DND-41 (cell line): Measurements from ENCODE around the gene LACC1.

Experiments used
- ATAC-seq: fragments of 200-7000 bp; cut with Tn5 transposase; 3 replicates; pipeline ENCODE4 v1.9.1; 2021; ENCODE audit warnings: low read depth; ENCODE audit not compliant: insufficient read depth
- DNase-seq: peaks from one replicate; pipeline ENCODE4 v3.0.0-alpha.2; 2020
- H2AFZ ChIP-seq: 2 replicates; pipeline ENCODE4 v1.6.0; 2012; ENCODE audit warnings: low read depth, low read length
- H3K27ac ChIP-seq: 2 replicates; pipeline ENCODE4 v1.5.1; 2012; ENCODE audit warnings: low read length, inconsistent platforms
- H3K27me3 ChIP-seq: fragments of 200-600 bp; sonication (generic); 2 replicates; pipeline ENCODE4 v1.6.0; 2012; ENCODE audit warnings: low read length, mild to moderate bottlenecking, inconsistent platforms; ENCODE audit not compliant: insufficient read depth, poor library complexity
- H3K36me3 ChIP-seq: 2 replicates; pipeline ENCODE4 v1.5.1; 2012; ENCODE audit warnings: low read length, inconsistent platforms; ENCODE audit not compliant: insufficient read depth
- H3K4me1 ChIP-seq: 2 replicates; pipeline ENCODE4 v1.5.1; 2012; ENCODE audit warnings: mild to moderate bottlenecking, low read length; ENCODE audit not compliant: insufficient read depth
- H3K4me2 ChIP-seq: 2 replicates; pipeline ENCODE4 v1.6.0; 2012; ENCODE audit warnings: mild to moderate bottlenecking, moderate library complexity, low read length, inconsistent platforms; ENCODE audit not compliant: insufficient read depth
- H3K4me3 ChIP-seq, 2 experiments: fragments of 200-600 bp in 1 of 2; shearing (Covaris generic) in 1 of 2; 2 replicates each; pipeline ENCODE4 v1.5.1; 2012 to 2016; ENCODE audit warnings: inconsistent platforms in 2 of 2, low read length in 2 of 2, mild to moderate bottlenecking in 2 of 2, low read depth in 1 of 2, moderate library complexity in 1 of 2
- H3K79me2 ChIP-seq: 2 replicates; pipeline ENCODE4 v1.6.0; 2012; ENCODE audit warnings: low read length, inconsistent platforms; ENCODE audit not compliant: insufficient read depth
- H3K9ac ChIP-seq: 2 replicates; pipeline ENCODE4 v1.6.0; 2012; ENCODE audit warnings: low read depth, mild to moderate bottlenecking, inconsistent platforms, low read length, moderate library complexity
- H3K9me3 ChIP-seq: 2 replicates; pipeline ENCODE4 v1.5.1; 2012; ENCODE audit warnings: low read length, moderate library complexity, mild to moderate bottlenecking, inconsistent platforms; ENCODE audit not compliant: insufficient read depth, severe bottlenecking
- H4K20me1 ChIP-seq: 2 replicates; pipeline ENCODE4 v1.6.0; 2012; ENCODE audit warnings: low read length; ENCODE audit not compliant: insufficient read depth
- EZH2 ChIP-seq: IDR thresholded peaks from 3 replicates; pipeline ENCODE4 v1.6.1; 2012; ENCODE audit warnings: borderline replicate concordance, low read depth, mild to moderate bottlenecking, moderate library complexity, low read length, inconsistent platforms; ENCODE audit not compliant: severe bottlenecking
- TF ChIP-seq, protein P1 (sequence below): IDR thresholded peaks from 2 replicates; pipeline ENCODE4 v1.5.1; 2012; ENCODE audit warnings: borderline replicate concordance, low read length, moderate library complexity, mild to moderate bottlenecking; ENCODE audit not compliant: poor library complexity, severe bottlenecking; ENCODE audit errors: extremely low read depth

LACC1 gene

DNA sequence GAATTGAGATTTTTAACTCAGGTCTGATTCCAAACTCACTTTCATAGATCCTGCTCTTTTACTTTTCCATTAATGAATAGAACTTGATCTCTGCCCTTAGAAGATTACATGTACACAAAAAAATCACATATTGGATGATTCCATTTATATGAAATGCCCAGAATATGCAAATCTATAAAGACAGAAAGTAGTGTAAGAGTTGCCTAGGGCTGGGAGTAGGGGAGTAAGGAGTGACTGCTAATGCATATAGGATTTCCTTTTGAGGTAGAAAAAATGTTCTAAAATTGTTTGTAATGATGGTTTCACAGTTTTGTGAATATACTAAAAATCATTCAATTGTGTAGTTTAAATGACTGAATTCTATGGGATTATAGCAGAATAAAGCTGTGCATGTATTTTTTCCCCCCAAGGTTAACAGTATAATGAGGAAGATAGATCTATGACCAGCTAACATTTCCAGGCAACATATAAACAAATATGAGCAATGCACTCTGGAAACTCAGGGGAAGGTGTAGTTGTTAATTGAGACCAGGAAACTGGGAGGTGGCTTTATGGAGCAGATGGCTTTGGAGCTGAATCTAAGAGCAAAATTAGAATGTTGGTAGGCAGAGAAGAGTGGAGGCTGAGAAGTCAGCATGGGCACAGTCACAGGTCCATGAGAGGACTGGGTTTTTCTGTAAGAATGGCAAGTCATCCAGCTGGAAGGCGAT is 41.4 kb downstream of the LACC1 start:
- Histone ChIP-seq H3K27me3 (peaks cover 7% of the 10 kb centered on the region), H3K9ac (no peak overlapping the region), H3K4me1 (no peaks in the 10 kb centered on the region), H3K4me2 (no peak overlapping the region), H3K79me2 (no peaks in the 10 kb centered on the region), H3K36me3 (no peaks in the 10 kb centered on the region), H4K20me1 (no peaks in the 10 kb centered on the region), H3K27ac (no peak overlapping the region), H3K9me3 (no peaks in the 10 kb centered on the region), H3K4me3 (no peak overlapping the region), H2AFZ (no peak overlapping the region)
- DNase-seq, result no peak
- ATAC-seq, result no peak
- TF ChIP-seq EZH2, result no peak
- TF ChIP-seq, protein P1, sequence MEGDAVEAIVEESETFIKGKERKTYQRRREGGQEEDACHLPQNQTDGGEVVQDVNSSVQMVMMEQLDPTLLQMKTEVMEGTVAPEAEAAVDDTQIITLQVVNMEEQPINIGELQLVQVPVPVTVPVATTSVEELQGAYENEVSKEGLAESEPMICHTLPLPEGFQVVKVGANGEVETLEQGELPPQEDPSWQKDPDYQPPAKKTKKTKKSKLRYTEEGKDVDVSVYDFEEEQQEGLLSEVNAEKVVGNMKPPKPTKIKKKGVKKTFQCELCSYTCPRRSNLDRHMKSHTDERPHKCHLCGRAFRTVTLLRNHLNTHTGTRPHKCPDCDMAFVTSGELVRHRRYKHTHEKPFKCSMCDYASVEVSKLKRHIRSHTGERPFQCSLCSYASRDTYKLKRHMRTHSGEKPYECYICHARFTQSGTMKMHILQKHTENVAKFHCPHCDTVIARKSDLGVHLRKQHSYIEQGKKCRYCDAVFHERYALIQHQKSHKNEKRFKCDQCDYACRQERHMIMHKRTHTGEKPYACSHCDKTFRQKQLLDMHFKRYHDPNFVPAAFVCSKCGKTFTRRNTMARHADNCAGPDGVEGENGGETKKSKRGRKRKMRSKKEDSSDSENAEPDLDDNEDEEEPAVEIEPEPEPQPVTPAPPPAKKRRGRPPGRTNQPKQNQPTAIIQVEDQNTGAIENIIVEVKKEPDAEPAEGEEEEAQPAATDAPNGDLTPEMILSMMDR, result no peak

- Histone ChIP-seq H3K27me3 (peaks cover 2% of the 10 kb centered on the region), H4K20me1 (no peaks in the 10 kb centered on the region), H3K4me3 (no peak overlapping the region), H3K79me2 (no peaks in the 10 kb centered on the region), H3K27ac (no peak overlapping the region), H2AFZ (no peak overlapping the region), H3K4me2 (no peak overlapping the region), H3K36me3 (no peaks in the 10 kb centered on the region), H3K9ac (no peak overlapping the region), H3K4me1 (no peaks in the 10 kb centered on the region), H3K9me3 (no peaks in the 10 kb centered on the region)
- DNase-seq, result no peak
- no peak for ATAC-seq
- TF ChIP-seq, protein P1, result no peak
- TF ChIP-seq EZH2, result no peak
Measured at GRCh38 chr13:43924549-43925245, 45.0 kb downstream of the LACC1 start.

DNA sequence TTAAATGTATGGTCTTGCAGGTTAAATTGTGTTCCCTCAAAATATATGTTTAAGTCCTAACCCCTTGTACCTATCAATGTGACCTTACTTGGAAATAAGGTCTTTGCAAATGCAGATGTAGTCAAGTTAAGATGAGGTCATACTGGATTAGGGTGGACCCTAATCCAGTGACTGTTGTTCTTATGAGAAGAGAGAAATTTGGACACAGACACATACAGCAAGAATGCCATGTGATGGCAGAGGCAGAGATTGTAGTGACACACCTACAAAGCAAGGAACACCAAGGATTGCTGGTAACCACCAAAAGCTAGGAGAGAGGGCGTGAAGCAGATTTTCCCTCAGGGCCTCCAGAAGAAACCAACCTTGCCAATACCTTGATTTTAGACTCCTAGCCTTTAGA is 50.2 kb downstream of the LACC1 start:
- Histone ChIP-seq H3K4me3 (no peak overlapping the region), H3K4me1 (no peaks in the 10 kb centered on the region), H3K79me2 (no peaks in the 10 kb centered on the region), H3K36me3 (no peaks in the 10 kb centered on the region), H2AFZ (no peak overlapping the region), H3K4me2 (no peak overlapping the region), H3K27ac (no peak overlapping the region), H3K27me3 (peaks cover 3% of the 10 kb centered on the region), H3K9ac (no peak overlapping the region), H4K20me1 (no peaks in the 10 kb centered on the region), H3K9me3 (no peaks in the 10 kb centered on the region)
- DNase-seq (no peak), ATAC-seq (no peak)
- TF ChIP-seq, protein P1, result no peak
- no peak for TF ChIP-seq EZH2
